Stimulated activated CD4-positive, alpha-beta T cell treated with anti-CD3 and anti-CD28 coated beads, Interleukin-1b, Interleukin-23, amount 100 ng/mL, for 1 hour (primary cell): Measurements from ENCODE around the gene DLG3.
"Not testable (repeated sequence)": the region's sequence is repeated elsewhere in the genome, so short reads cannot be mapped to it uniquely, and the experiment has no call there.

Experiments used
- DNase-seq, 2 donors: peaks; one replicate each; pipeline ENCODE4 v3.0.0-alpha.2; 2020; ENCODE audit warnings: low read depth in 2 of 2

Gene DLG3

DNA sequence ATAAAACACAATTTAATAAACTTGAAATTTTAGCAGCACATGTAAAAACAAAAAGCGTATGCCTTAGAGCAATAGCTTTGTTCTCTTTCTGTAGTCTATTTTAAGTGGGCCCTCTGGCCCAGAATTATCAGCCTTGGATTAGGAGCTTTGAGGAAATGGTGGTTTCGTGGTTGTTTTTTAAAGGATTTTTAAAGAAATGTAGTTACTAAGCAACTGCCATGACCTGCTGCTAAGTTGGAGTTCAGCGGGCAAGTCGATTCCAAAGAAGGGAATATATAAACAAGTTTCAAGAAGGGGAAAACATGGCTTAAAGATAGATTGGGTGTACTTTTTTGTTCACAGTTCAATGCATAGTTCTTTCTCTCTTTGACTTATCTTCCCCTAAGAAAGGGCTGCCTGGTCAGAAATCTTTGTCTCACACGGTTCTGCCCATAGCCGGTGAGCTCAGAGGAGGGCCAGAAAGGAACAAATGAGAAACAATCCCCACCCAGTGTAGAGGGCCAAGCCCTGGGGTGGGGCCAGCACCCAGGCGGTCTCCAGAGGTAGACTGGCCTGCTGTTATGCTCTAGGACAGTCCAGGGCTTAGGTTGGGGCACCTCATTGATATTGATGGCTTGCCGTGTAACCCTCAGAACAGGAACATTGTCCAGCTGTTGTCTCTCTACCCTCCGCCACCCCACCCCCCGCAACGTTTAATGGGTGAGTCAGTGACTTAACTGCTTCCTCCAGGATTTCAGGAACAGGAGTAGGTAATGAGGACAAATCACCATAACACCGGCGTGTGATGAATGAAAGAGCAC is 32.5 kb downstream of the DLG3 start:
- no peak for DNase-seq

DNA sequence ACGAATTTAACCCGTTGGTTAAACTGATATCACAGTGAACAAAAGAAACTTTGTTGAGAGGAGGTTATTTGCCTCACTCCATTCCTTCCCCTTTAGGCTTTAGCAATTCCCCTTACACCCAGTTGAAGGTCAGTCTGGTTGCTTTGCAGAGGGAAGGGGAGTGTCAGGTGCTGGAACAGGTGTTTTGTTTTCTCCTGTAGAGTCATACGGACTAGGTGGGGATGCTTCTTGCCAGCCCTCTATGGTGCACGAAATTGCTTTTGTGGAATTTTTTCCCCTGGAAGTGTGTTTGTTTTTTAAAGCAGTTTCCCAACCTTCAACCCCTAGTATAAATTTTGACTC is 33.1 kb downstream of the DLG3 start:
- no peak for DNase-seq

DNA sequence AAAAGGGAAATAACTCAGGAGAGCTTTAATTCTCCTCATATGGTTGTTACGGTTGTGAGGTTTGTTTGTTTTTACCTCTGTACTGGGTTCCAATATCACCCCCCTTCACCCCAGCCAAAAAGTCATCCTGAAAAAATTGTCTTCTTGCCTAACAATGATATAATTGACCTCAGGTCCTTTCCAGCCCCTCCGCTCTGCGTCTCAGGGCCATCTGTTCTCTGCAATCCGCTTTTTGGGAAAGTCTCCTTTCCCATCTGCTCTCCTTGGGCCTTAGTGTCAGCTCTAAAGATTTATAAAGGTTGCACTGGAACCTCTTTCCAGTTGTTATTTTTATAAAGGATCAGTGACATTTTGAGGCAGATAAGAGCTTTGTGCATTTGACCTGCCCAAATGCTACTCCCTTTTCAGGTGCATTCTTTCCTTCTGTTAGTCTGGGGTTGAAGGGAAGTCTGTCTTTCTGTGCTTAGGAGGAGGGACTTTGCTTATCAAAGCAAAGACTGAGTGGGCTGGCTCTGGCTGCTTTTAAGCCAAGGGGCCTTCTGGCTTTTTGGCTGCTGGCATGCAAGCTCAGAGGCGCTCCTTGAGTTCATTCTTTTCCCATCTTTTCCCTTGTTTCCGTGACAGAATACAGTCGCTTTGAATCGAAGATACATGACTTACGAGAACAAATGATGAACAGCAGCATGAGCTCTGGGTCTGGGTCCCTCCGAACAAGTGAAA is 34.1 kb downstream of the DLG3 start:
- no peak for DNase-seq

DNA sequence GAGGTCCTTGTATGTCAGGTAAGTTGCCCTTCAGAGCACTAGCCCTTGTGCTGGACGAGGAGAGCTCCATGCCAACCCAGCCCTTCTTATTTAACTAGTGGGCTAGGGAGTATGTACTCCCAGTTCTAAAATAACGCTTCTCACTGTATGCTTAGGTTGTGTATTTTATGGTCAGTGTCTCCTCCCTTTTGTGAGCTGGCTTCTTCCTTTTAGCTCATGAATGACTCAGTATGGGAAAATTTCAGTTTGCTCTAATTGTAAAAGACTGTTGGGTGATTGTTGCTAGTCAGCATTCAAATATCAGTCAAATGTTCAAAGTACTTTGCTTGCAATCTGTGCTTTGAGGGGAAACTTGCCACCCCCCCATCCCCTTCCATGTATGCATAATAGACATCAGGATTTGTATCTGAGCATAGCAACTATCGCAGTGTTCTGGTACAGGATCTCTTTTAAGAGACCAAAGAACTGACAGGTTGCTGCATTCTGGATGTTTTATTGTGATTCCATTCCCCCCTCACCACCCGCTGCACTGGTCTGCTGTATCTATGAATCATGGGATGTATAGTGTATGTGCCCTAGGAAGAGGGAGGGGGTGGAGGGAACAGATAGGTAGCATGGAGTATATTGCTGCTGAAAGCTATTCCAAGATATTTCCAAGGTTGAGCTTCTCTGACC is 34.7 kb downstream of the DLG3 start:
- DNase-seq = no peak

DNA sequence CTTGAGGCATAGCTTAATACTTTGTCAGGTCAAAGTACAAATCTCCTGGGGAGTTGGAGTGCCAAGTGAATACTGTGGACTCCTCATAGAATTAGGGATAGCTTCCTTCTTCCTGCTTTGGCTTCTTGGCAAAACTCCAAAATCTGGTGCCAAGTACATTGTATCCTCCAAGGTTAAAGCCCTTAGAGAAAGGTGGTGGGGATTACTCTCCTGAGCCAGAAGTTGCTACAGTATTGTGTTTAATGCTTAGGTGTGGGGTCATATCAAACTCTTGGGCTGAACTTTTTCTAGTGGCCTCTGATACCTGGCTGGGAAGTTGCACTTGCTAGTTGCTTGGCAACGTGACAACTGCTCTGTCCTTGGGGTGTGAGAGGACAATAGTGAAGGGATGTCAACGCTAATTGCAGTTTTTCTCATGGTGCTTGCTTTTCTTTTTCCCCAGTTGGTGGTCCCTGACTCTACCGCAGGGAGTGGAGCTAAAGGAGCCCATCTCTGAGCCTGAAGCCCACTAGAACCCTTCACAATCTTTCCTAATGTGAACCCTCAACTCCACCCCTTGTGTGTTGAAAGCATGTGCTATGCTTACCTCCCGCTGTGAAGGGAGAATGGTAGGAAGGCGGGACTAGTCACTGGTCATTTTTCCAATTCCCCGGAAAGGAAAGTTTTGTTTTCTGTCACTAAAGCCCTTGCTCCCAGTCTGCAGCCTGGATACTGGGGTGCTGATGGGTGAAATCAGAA is 35.5 kb downstream of the DLG3 start:
- DNase-seq = no peak

DNA sequence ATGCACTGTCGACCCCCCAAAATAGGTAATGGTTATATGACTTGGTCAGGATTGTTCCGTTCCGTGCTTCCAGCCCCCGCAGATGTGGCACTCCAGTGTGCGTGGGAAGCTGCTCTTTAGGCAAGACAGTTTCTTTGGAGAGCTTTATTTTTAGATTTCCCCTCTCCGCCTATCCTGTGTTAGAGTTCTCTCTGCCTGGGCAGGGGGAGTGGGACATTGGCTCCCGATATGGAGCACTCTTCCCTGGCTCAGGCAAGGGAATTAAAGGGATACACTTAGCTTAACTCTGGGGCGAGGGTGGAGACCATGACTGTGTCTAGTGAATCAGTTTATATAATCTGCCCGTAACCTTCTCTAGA is 36.0 kb downstream of the DLG3 start:
- no peak for DNase-seq

DNA sequence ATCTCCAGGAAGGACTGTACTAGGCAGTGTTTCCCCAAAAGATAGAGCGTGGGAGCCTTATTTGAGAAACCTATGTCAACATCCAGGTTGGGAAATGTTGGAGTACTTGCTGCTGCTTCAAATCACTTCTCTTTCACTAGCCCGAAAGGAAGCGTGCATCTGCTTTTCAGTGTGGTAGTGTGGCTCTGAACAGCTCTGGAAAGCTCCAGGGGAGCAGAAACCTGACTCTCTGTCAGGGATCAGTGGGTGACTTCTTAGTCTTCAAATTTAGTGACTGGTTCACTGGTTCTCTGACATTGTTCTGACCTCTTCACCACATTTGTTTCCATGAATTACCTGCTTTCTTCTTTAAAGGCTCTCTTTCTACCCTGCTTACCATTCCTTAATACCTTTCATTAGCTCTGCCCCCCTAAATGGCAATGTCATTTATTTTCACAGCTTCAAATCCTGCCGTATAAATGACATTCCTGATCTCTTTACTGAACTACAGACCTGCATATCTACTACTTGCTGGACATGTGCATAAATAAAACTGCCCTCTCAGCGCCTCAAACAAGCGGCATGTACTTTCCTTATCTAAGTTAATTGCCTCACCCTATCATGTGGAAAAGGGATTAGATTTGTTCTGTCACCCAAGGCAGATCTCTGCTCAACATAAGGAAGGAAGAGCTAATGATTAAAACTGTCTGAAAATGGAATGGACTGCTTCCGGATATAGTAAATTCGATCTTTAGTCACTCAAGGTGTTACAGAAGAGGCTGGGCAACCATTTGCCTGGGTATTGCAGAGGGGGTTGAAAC is 37.0 kb downstream of the DLG3 start:
- DNase-seq = no peak

DNA sequence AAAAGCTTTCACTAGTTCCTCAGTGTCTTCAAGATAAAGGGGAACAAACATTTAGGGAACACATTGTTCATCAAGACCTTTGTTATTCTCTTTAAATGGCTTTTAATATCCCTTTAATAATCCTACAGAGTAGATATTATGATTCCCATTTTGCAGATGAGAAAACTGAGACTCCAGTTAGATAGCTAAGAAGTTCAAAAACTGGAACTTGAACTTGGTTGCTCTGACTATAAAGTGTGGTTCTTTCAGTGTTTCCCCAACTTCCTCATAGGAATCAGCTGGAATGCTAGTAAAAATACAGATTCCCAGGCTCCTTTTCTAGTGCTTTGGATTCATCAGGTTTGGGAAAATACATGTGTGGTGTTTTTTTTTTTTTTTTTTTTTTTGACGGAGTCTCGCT is 37.7 kb downstream of the DLG3 start:
- no peak for DNase-seq

DNA sequence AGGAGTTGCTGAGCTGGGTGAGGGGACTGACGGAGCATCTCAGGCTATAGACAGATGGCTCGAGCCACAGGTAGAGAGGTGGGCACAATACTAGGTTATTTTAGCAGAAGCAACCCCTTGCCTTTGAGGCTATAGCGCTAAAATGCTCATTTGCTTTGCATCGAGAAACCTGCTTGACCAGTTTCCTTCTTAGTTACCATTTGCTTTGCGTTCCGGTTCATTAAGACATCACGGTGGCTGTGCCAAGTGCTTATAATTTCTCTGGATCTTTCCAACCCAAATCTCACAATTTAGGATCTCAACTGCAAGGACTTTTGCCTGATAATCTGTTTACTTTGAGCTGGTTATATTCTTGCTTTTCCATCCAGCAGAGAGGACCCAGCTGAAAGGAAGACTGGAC is 40.8 kb downstream of the DLG3 start:
- no peak for DNase-seq

DNA sequence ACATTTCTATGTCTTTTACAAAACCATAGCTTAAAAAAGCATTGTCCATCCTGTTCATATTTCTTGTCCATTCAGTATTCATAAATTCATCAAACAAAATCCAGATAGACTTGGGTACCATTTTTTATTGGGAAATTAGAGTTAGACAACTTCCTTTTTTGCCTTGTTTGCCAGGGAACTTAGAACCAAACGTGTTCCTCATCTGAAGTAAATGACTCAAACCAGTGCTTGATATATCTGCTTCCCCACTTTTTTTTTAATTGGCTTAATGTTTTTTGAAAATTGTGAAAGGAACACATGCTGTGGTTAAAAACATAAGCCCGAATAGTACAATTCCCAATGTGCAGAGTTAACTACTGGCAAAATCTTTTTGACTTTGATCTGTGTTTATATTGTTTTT is 44.2 kb downstream of the DLG3 start:
- DNase-seq = no peak

DNA sequence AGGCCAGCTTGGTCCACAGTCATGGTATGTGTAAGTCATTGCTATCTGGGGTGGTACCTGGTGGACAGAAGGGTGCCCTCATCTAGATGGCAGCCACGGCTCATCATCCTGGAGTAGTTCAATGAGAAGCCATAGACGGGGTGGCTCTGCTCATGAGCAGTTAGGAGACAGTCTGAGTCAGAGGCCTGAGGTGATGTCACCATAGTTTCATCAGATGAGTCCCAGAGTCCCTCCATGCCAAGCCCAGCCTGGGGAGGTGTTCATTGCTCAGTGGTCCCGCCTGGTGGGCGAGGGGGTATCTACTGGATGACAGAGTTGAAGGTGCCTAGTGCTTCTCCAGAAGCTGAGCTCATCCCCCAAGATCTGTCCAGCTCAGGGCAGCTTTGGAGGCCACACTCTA is 49.8 kb downstream of the DLG3 start:
- DNase-seq = no peak

DNA sequence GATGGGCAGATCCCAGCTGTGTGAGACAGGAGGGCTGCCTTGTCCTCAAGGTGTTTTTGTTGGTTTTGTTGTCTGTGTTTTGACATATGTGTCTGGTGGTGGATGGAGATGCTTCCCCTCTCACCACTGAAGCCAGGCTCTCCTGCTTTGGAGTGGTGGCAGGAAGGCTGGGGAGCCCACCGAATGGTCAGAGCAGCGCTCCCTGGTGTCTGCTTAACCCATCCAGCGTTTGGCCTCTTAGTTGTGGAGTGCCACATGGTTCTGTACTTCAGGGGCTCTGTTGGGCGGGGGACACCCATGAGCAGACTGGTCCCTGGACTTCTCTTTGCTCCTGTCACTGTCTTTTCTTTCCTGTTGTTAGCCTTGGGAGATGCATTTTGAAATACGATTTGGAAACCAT is 51.9 kb downstream of the DLG3 start:
- no peak for DNase-seq

DNA sequence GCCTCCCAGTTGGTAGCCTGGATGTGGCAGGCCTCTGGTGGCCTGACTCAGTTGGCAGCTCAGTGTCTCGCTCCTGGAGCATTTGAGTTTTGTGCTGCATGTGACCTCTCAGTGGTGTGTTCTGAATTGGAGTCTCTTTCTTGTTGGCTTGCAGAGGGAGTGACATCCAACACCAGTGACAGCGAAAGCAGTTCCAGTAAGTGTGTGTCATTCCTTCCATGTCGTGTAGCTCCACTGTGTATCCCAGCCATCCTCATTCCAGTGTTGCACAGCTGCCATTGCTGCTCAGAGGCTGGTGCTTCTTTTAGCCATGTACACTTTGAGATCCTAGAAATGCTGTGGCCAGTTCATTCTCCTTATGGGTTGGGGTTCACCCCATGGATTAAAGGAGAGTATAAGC is 52.4 kb downstream of the DLG3 start:
- DNase-seq = no peak

DNA sequence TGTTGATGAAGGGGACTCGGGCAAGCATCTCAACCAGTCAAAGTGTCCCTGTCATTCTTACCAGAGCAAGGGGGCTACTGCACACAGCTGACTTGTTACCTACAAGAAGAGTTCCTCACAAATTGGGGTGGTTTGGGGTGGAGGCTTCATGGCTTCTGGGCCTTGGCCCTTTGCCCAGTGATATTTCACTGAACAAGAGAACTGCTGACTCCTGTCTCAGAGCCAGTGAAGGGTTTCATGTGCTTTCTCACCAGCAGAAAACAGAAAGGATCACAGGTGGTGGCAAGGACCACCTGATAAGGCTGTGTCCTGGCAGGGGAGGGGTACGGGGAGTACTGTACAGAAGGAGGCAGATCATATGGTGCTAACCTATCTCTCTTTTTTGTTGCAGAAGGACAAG is 53.5 kb downstream of the DLG3 start:
- DNase-seq = no peak

DNA sequence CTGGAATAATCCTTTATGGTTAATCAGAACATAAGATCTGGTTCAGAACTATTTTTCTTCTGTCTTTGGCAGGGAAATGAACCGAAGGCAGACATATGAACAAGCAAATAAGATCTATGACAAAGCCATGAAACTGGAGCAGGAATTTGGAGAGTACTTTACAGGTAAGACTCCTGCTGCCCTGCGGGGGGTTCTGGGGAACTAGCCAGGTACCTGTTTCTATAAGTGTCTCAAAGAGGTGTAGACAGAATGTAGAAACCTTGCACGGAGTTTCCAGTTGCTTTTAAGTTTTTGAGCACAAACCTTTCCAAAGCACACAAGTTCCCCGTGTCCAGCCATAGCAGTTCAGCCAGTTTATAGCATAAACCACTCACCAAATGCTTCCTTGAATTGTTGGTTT is 56.2 kb downstream of the DLG3 start:
- DNase-seq = no peak

DNA sequence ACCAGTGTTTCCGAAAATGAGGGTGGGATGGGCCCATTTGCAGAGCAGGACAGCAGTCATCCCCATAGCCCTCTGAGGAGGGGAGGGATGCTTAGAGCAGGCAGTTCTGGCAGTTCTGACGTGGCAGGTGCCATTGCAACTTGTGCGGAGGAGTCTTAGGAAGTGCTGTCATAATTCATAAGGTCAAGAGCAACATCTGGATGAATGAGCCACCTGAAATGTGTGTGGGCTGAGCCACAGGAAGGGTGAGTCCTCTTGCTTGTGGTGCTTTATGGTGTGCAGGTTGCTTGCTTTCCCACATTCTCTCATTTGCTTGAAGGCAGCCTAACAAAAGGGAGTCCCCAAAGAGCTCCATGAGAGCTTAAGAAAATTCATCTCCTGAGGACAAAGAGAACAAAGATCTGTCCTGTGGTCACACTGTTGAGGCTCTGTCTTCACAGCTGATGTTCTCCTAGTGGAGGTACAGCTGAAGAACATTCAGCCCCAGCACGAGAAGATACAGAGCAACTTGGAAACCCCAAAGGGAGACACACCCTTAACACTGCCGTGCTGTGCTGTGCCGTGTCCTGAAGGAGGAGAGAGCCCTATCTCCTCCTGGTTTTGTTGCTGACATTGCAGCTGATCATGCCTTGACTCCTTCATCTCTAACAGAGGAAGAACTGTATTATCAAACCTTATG is 60.3 kb downstream of the DLG3 start:
- DNase-seq = no peak

DNA sequence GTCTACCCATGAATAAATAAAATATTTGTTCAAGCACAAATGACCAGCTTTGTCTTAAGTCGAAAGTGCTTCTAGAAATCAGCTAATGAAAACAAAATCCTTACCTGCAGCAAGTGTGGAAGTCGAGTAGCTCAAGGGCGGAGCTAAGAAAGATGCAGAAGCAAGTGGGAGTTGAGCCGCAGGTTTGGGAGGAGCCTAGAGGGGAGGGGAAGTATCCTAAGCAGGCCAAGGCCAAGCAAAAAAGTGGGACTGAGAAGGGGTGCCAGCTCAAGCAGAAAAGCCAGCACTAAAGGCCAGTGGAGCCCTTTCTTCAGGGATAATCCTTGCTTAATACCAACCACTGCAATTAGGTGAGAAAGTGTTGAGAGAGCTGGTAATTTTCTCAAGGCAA is 60.8 kb downstream of the DLG3 start:
- no peak for DNase-seq

DNA sequence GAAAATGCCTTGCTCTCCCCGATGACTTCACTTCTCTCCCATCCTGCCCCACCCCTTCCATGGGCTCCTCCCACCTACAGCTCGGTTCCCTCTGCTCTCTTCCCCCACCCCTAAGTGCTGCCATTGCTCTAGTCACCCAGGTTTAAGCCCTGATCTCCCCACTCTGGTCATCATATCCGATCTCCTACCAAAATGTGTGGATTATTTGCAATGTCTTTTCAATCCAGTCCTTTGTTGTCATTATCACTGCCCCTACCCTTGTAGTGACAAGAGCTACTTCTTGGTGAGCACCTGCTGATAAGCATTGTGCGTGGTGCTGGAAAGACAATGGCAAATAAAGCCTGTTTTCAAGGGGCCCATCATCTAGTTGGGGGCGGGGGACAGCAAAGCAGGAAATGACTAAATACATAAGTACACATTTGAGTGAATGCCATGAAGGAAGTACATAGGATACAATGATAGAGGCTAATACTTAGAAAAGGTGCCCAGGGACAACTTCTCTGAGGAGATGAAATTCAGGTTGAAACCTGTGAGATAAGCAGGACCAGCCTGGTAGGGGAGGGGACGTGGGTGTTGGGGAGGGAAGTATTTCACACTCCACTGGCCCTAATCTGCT is 63.8 kb downstream of the DLG3 start:
- no peak for DNase-seq

DNA sequence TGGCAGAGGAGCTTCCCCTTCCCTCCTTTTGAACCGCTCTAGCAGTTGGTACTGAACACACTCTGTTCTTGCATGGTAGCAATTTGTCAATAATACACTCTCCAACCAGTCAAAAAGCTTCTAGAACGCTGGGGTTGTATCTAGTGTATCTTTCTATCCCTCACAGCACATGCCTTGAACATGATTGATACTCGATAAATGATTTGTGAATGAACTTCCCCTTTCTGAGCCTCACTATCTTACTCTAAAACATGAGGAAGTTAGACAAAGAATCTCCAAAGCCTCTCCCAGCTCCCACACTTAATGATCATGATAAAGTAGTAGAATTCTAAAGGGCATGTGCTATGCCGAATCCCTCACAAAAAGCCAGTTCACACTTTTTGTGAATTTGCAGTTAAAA is 64.4 kb downstream of the DLG3 start:
- no peak for DNase-seq

DNA sequence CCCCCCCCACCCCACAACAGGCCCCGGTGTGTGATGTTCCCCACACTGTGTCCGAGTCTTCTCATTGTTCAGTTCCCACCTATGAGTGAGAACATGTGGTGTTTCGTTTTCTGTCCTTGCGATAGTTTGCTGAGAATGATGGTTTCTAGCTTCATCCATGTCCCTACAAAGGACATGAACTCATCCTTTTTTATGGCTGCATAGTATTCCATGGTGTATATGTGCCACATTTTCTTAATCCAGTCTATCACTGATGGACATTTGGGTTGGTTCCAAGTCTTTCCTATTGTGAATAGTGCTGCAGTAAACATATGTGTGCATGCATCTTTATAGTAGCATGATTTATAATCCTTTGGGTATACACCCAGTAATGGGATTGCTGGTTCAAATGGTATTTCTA is 70.6 kb downstream of the DLG3 start:
- DNase-seq = not testable (repeated sequence)

DNA sequence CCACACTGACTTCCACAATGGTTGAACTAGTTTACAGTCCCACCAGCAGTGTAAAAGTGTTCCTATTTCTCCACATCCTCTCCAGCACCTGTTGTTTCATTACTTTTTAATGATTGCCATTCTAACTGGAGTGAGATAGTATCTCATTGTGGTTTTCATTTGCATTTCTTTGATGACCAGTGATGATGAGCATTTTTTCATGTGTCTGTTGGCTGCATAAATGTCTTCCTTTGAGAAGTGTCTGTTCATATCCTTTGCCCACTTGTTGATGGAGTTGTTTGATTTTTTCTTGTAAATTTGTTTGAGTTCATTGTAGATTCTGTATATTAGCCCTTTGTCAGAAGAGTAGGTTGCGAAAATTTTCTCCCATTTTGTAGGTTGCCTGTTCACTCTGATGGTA is 71.1 kb downstream of the DLG3 start:
- DNase-seq = not testable (repeated sequence)
